ENCODE measurements around the gene GINS2.

GINS2 gene

GRCh38 chr16:85717393-85718152, 28.8 kb upstream of the GINS2 start:
- Histone ChIP-seq H3K9ac (no peak overlapping the region), H3K4me1 (peaks cover 3% of the 10 kb centered on the region), H2AFZ (no peak overlapping the region), H3K27ac (no peak overlapping the region), H3K27me3 (ENCODE audit: control insufficient read depth, insufficient read depth, low read length) (no peaks in the 10 kb centered on the region), H3K79me2 (peaks cover 5% of the 10 kb centered on the region), H3K4me3 (ENCODE audit: low read depth, low read length) (no peak overlapping the region), H3K36me3 (ENCODE audit: control insufficient read depth, insufficient read depth, low read length) (no peaks in the 10 kb centered on the region), H3K9me3 (ENCODE audit: control insufficient read depth, low read length) (no peaks in the 10 kb centered on the region), H3K4me2 (ENCODE audit: low read length) (no peak overlapping the region)
- peak; percentile 88 for TF ChIP-seq CTCF (IDR thresholded peaks at IDR 0.05)

GRCh38 chr16:85716680-85717038, 27.9 kb upstream of the GINS2 start:
- no peak overlapping the region for H2AFZ ChIP-seq
- no peaks in the 10 kb centered on the region for H3K36me3 ChIP-seq (ENCODE audit: control insufficient read depth, insufficient read depth, low read length)
- no peak overlapping the region for H3K9ac ChIP-seq
- no peak overlapping the region for H3K4me3 ChIP-seq (ENCODE audit: low read depth, low read length)
- H3K79me2 ChIP-seq: peaks cover 5% of the 10 kb centered on the region
- TF ChIP-seq CTCF (IDR thresholded peaks at IDR 0.05): no peak
- H3K4me1 ChIP-seq: peaks cover 3% of the 10 kb centered on the region
- no peaks in the 10 kb centered on the region for H3K27me3 ChIP-seq (ENCODE audit: control insufficient read depth, insufficient read depth, low read length)
- no peak overlapping the region for H3K27ac ChIP-seq
- H3K4me2 ChIP-seq (ENCODE audit: low read length): no peak overlapping the region
- no peaks in the 10 kb centered on the region for H3K9me3 ChIP-seq (ENCODE audit: control insufficient read depth, low read length)

- H3K27ac ChIP-seq: no peak overlapping the region
- no peak overlapping the region for H3K4me2 ChIP-seq (ENCODE audit: low read length)
- no peak overlapping the region for H3K4me3 ChIP-seq (ENCODE audit: low read depth, low read length)
- H3K9me3 ChIP-seq (ENCODE audit: control insufficient read depth, low read length): no peaks in the 10 kb centered on the region
- no peaks in the 10 kb centered on the region for H3K27me3 ChIP-seq (ENCODE audit: control insufficient read depth, insufficient read depth, low read length)
- no peaks in the 10 kb centered on the region for H3K36me3 ChIP-seq (ENCODE audit: control insufficient read depth, insufficient read depth, low read length)
- TF ChIP-seq CTCF (IDR thresholded peaks at IDR 0.05): no peak
- H3K79me2 ChIP-seq: peaks cover 5% of the 10 kb centered on the region
- peaks cover 3% of the 10 kb centered on the region for H3K4me1 ChIP-seq
- no peak overlapping the region for H3K9ac ChIP-seq
- H2AFZ ChIP-seq: no peak overlapping the region
Measured at GRCh38 chr16:85716022-85716679, 27.4 kb upstream of the GINS2 start.

DNA sequence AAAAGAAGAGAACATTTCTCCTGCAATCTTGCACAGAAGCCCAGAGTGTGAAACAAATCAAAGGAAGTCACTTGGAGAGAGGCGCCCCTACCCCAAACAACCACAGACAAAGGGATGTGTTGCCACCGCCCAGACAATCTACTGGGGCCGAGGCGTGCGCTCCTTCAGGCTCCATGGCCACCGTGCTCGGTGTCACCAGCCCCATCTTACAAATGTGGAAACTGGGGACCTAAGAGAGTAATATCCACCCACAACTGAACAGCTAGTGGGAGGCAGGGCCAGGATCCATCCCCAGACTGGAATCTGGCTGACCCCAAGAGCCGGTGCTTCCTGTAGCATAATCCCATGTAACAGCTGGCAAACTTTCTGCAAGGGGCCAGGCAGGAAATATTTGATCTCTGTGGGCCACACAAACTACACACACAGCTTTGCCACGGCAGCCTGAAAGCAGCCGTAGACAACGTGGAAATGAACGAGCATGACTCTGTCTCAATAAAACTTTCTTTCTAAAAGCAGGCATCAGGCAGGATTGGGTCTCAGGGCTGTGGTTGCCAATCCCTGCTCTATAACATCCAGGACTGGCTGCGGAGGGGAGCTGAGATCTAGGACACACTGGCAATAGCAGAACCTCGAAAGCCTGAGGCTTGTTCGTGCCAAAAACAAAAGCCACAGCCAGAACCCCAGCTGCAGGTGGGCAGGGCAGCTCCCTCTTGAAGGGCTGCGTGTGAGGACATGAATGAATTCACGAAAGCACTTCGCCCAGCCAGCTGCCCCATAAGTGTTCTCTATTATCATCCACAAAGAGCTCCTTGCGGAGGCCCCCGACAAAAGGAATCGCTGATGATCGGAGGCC, 26.6 kb upstream of the GINS2 start:
- no peaks in the 10 kb centered on the region for H3K9me3 ChIP-seq (ENCODE audit: control insufficient read depth, low read length)
- no peak overlapping the region for H3K4me3 ChIP-seq (ENCODE audit: low read depth, low read length)
- no peaks in the 10 kb centered on the region for H3K27me3 ChIP-seq (ENCODE audit: control insufficient read depth, insufficient read depth, low read length)
- H3K27ac ChIP-seq: no peak overlapping the region
- no peak overlapping the region for H3K9ac ChIP-seq
- H3K36me3 ChIP-seq (ENCODE audit: control insufficient read depth, insufficient read depth, low read length): no peaks in the 10 kb centered on the region
- H3K79me2 ChIP-seq: peaks cover 5% of the 10 kb centered on the region
- TF ChIP-seq CTCF (IDR thresholded peaks at IDR 0.05): no peak
- H3K4me1 ChIP-seq: peaks cover 3% of the 10 kb centered on the region
- H2AFZ ChIP-seq: no peak overlapping the region
- no peak overlapping the region for H3K4me2 ChIP-seq (ENCODE audit: low read length)
